Lung (tissue), 12 donors: ENCODE results near the gene GEMIN5. TPM values are rescaled to one million over a fixed set of nuclear protein-coding genes. Genes with fewer than 3 reads are reported as not detected.

Experiments used
- ATAC-seq: fragments of 200-7000 bp; cut with Tn5 transposase; one replicate; pipeline ENCODE4 v1.9.1; 2020; ENCODE audit warnings: moderate number of reproducible peaks; ENCODE audit not compliant: insufficient read depth, low FRiP score
- DNase-seq, 3 donors: peaks; one replicate each; pipeline ENCODE4 v3.0.0-alpha.2; 2013 to 2017
- H3K27ac ChIP-seq, 2 donors: one replicate each; pipeline ENCODE4 v1.5.1; 2013; ENCODE audit warnings: mild to moderate bottlenecking in 2 of 2, moderate library complexity in 2 of 2, control low read depth in 1 of 2, inconsistent platforms in 1 of 2, low read depth in 1 of 2, low read length in 1 of 2
- H3K27me3 ChIP-seq, 3 donors: one replicate each; pipeline ENCODE4 v1.5.1; 2013; ENCODE audit warnings: low read length in 2 of 3; ENCODE audit not compliant: control insufficient read depth in 3 of 3, insufficient read depth in 3 of 3
- H3K36me3 ChIP-seq, 4 donors: one replicate each; pipeline ENCODE4 v1.5.1; 2013; ENCODE audit warnings: low read length in 4 of 4, mild to moderate bottlenecking in 1 of 4, moderate library complexity in 1 of 4; ENCODE audit not compliant: control insufficient read depth in 4 of 4, insufficient read depth in 4 of 4
- H3K4me1 ChIP-seq, 5 donors: one replicate each; pipeline ENCODE4 v1.5.1; 2013; ENCODE audit warnings: low read length in 5 of 5, mild to moderate bottlenecking in 2 of 5, moderate library complexity in 1 of 5; ENCODE audit not compliant: control insufficient read depth in 5 of 5, insufficient read depth in 5 of 5
- H3K4me3 ChIP-seq: one replicate; pipeline ENCODE4 v1.5.1; 2013; ENCODE audit warnings: mild to moderate bottlenecking, control low read depth, moderate library complexity
- H3K9ac ChIP-seq, 2 donors: one replicate each; pipeline ENCODE4 v1.5.1; 2013; ENCODE audit warnings: low read length in 2 of 2, control low read depth in 1 of 2; ENCODE audit not compliant: insufficient read depth in 1 of 2
- H3K9me3 ChIP-seq, 4 donors: one replicate each; pipeline ENCODE4 v1.5.1; 2013; ENCODE audit warnings: low read length in 3 of 4, mild to moderate bottlenecking in 1 of 4, moderate library complexity in 1 of 4; ENCODE audit not compliant: control insufficient read depth in 4 of 4, insufficient read depth in 3 of 4
- WGBS, 2 donors: extraction: QIAGEN DNeasy Blood & Tissue Kit; methylation state at CpG; one replicate each; pipeline ENCODE4 v1.1.7; 2013; 5-methylcytosine and 5-hydroxymethylcytosine counted together
- polyA plus RNA-seq, 2 donors: library from polyadenylated mRNA; stranded (reverse); fragments of 200-250 nt; gene quantifications; one replicate each; pipeline ENCODE4 v1.2.1, GENCODE V29; 2013
- total RNA-seq, 2 donors: library from RNA; depleted of rRNA in 1 of 2; stranded (reverse); fragments of >200 nt in 1 of 2; gene quantifications; one replicate each; pipeline ENCODE4 v1.2.1, GENCODE V29; 2014 to 2021
- TF ChIP-seq, protein P1 (sequence below): IDR thresholded peaks from 2 replicates; pipeline ENCODE4 v1.5.1; 2012; ENCODE audit warnings: mild to moderate bottlenecking; ENCODE audit errors: control extremely low read depth, extremely low read depth
- donor health status: control.
- donor health status: control.
- donor health status: Bipolar disorder and iron deficiency.
- donor health status: healthy.
- donor health status: DM: yes; HTN: yes; CAD: no.

GEMIN5 gene
- total and polyA plus RNA-seq, 4 donors: 2.8 to 18.3 (median 10.8) TPM

DNA sequence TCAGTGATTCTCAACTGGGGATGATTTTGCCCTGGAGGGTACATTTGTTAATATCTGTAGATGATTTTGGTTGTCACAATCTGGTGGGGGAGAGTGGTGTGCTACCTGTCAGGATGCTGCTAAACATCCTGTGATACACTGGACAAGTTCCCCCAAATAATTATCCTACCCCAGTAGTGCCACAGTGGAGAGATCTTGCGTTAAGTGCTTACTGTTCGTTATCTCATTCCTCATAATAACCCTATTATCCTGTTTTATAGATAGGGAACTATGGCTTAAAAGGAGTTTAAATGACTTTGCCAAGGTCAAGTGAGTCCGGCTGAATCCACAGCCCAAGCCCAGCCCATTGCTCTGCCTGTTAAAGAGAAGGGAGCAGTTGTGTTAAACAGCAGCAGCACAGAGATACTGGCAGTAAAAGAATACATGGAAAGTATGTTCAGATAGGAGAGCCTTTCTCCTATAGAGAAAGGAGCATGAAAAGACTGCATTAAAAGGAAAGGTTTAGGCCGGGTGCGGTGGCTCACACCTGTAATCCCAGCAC, 64.2 kb downstream of the GEMIN5 start:
- Histone ChIP-seq H3K36me3 (peaks cover 31 to 46% (median 36%) of the 10 kb centered on the region in 4 donors), H3K9me3 (peaks cover 0 to 5% (median 2%) of the 10 kb centered on the region in 4 donors), H3K9ac (no peak overlapping the region), H3K4me3 (no peak overlapping the region), H3K27me3 (no peaks in the 10 kb centered on the region), H3K4me1 (no peaks in the 10 kb centered on the region), H3K27ac (peak overlapping the region in 1 of 2 donors; percentile 71)
- 77 to 90% methylated on average over 5 of the region's 5 CpGs for WGBS, 2 donors
- TF ChIP-seq, protein P1, sequence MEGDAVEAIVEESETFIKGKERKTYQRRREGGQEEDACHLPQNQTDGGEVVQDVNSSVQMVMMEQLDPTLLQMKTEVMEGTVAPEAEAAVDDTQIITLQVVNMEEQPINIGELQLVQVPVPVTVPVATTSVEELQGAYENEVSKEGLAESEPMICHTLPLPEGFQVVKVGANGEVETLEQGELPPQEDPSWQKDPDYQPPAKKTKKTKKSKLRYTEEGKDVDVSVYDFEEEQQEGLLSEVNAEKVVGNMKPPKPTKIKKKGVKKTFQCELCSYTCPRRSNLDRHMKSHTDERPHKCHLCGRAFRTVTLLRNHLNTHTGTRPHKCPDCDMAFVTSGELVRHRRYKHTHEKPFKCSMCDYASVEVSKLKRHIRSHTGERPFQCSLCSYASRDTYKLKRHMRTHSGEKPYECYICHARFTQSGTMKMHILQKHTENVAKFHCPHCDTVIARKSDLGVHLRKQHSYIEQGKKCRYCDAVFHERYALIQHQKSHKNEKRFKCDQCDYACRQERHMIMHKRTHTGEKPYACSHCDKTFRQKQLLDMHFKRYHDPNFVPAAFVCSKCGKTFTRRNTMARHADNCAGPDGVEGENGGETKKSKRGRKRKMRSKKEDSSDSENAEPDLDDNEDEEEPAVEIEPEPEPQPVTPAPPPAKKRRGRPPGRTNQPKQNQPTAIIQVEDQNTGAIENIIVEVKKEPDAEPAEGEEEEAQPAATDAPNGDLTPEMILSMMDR: no peak
- DNase-seq (no peak), ATAC-seq (no peak)

DNA sequence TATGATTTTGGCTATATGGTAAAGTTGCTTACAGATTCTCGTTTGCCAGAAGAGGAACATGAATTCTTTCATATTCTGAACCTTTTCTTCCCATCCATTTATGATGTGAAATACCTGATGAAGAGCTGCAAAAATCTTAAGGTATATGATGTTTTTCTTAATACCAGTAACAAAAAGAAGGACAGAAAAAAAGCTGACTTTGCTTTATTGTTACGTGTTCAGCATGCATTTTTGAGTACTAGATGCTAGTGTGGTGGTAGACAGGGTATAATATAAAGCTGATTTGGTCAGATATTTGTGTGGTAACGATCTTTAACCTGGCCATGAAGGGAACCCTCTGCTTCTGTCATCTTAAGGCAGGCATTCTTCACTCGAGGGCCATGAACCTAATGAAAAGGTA, 66.3 kb downstream of the GEMIN5 start:
- H3K36me3 ChIP-seq: peaks cover 31 to 45% (median 37%) of the 10 kb centered on the region in 4 donors
- H3K27me3 ChIP-seq: no peaks in the 10 kb centered on the region
- DNase-seq (no peak), ATAC-seq (no peak)
- no peak overlapping the region for H3K4me3 ChIP-seq
- 91 to 94% methylated on average over 4 of the region's 4 CpGs for WGBS, 2 donors
- no peak overlapping the region for H3K27ac ChIP-seq
- H3K4me1 ChIP-seq: no peaks in the 10 kb centered on the region
- H3K9me3 ChIP-seq: no peaks in the 10 kb centered on the region
- H3K9ac ChIP-seq: no peak overlapping the region
- TF ChIP-seq, protein P1: no peak

DNA sequence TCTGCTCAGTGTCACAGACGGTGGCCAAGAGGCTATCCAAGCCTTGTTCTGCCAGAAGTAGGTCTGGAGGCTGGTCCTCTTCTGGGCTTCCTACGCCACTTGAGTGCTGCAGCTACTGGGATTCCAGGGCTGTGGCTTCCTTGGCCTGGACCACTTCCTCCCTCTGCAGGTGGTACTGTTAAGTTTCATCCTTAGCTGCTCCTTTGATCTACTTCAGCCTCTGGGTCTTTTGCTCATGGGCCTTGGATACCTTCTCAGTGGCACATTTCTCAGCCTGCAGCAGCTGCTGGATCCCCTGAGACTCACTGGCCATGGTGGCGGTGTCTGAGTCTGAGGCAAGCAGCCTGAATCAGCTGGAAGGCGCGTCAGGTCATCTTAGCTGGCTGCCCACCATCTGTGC, 69.3 kb downstream of the GEMIN5 start:
- no peak for ATAC-seq
- no peak overlapping the region for H3K9ac ChIP-seq
- no peaks in the 10 kb centered on the region for H3K27me3 ChIP-seq
- no peak for DNase-seq
- H3K27ac ChIP-seq: no peak overlapping the region
- H3K4me1 ChIP-seq: peaks cover 0 to 3% (median 0%) of the 10 kb centered on the region in 5 donors
- no peaks in the 10 kb centered on the region for H3K9me3 ChIP-seq
- no peak overlapping the region for H3K4me3 ChIP-seq
- 90 to 92% methylated on average over 5 of the region's 5 CpGs for WGBS, 2 donors
- peaks cover 24 to 40% (median 40%) of the 10 kb centered on the region in 4 donors for H3K36me3 ChIP-seq
- TF ChIP-seq, protein P1: no peak

DNA sequence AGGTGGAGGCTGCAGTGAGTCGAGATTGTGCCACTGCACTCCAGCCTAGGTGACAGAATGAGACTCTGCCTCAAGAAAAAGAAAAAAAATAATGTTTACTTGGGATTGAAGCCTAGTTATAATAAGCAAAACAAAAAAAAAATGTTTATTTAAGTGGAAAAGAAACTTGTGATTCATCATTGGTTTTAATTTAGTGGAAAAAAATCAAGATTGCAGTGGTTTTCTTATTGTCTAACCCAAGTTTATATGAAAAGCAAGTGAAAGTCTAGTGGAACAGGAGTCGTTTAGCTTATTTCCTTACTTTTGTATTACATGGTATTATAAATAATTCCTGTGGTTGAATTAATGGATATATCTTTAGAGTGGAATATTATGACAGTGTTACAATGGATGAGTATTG, 71.2 kb downstream of the GEMIN5 start:
- ATAC-seq: no peak
- Histone ChIP-seq H3K4me3 (no peak overlapping the region), H3K27ac (no peak overlapping the region), H3K36me3 (peaks cover 21 to 42% (median 37%) of the 10 kb centered on the region in 4 donors), H3K9me3 (no peaks in the 10 kb centered on the region), H3K27me3 (no peaks in the 10 kb centered on the region), H3K9ac (no peak overlapping the region), H3K4me1 (peaks cover 0 to 5% (median 3%) of the 10 kb centered on the region in 5 donors)
- DNase-seq: no peak
- WGBS, 2 donors: 75 to 83% methylated on average over 2 of the region's 2 CpGs
- TF ChIP-seq, protein P1: no peak
